HG03342 (cell line): ENCODE data around the gene ZSCAN5A.
"Not testable (repeated sequence)": the region's sequence is repeated elsewhere in the genome, so short reads cannot be mapped to it uniquely, and the experiment has no call there.

Experiments
- ATAC-seq: cut with Tn5 transposase; IDR thresholded peaks from one replicate; pipeline ENCODE4 v1.9.1; 2021; ENCODE audit warnings: mild to moderate bottlenecking, moderate library complexity; ENCODE audit not compliant: unreplicated experiment

ZSCAN5A gene

GRCh38 chr19:56273563-56274117 is 41.0 kb downstream of the ZSCAN5A start:
- ATAC-seq = no peak

DNA sequence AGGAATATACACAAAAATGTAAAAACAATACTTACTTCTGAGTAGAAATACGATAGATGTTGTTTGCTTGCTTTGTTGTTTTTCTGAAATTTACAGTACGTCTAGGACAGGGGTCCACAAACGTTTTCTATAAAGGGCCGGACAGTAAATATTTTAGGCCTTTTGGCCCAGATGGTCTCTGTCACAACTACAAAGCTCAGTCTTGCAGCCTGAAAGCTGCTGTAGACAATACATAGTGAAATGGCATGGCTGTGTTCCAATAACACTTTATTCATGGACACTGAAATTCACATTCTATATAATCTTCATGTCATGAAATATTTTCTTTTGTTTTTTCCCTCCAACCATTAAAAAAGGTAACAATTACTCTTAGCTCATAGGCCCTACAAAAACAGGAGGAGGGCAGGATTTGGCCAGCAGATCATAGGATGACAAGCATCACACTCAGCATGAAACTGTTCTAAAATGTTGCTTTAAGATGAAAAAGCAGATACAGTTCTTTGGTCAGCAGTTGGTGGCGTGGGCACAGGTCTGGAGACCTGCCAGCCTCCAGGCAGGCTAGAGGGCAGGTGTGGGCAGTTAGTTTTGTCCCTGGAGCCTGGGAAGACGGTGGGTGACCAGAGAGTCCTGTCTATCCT is 42.4 kb downstream of the ZSCAN5A start, which contains the start of gene EDDM13:
Gene EDDM13, plus strand, starts transcription at position 588 of the 638 bp plus-strand sequence. CDS start 87 bp downstream, outside the sequence.
- ATAC-seq = no peak

- ATAC-seq = no peak
Observed at GRCh38 chr19:56271151-56271550, 43.5 kb downstream of the ZSCAN5A start.

DNA sequence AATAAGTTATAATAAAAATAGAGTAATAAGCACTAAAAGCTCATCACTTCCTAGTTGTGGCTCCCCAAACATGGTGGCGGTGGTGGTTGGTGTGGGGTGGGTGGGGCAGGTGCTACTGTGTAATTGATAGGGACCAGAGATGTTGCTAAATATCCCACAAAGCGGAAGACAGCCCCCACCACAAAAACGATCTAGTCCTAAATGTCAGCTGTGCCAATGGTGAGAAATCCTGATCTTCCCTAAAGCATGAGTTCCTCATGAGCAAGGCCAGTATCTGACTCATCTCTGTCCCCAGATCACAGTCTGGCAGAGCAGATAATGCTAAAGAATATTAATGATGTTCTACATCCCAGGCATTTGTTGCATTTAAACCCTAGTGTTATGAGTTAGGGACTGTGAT is 44.0 kb downstream of the ZSCAN5A start:
- ATAC-seq = no peak

- no peak for ATAC-seq
Observed at GRCh38 chr19:56269348-56269747, 45.3 kb downstream of the ZSCAN5A start.

- no peak for ATAC-seq
Observed at GRCh38 chr19:56266051-56266450, 48.6 kb downstream of the ZSCAN5A start.

DNA sequence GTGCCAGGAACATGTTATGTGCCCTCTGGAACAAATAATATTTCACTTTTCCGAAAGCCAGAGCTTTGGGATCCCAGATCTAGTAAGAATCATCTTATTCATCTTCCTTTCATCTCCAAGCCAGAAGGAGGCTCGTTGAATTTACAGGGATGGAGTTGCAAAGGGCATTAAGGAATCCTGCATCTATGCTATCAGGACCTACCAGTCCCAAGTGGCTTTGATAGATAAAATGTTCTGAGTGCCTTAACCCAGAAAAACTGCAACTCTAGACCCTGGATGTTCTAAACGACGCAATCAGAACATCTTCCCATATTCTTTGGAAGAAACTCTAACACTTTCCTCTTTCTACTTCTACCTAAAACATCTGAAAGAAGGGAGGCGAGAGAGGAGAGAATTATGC is 51.3 kb downstream of the ZSCAN5A start:
- ATAC-seq = no peak

DNA sequence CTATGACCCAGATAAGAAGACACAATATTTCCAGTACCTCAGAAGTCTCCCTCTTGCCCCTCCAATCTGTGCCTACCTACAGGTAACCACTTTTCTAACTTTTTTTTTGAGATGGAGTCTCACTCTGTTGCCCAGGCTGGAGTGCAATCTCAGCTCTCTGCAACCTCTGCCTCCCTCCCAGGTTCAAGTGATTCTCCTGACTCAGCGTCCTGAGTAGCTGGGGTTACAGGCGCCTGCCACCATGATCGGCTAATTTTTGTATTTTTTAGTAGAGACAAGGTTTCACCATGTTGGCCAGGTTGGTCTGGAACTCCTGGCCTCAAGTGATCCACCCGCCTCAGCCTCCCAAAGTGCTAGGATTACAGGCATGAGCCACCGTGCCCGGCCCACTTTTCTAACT is 52.7 kb downstream of the ZSCAN5A start:
- ATAC-seq = not testable (repeated sequence)

GRCh38 chr19:56261145-56261544 is 53.5 kb downstream of the ZSCAN5A start:
- ATAC-seq = no peak

- ATAC-seq = no peak
Observed at GRCh38 chr19:56258272-56258671, 56.4 kb downstream of the ZSCAN5A start.

- no peak for ATAC-seq
Observed at GRCh38 chr19:56253737-56254136, 60.9 kb downstream of the ZSCAN5A start.

- no peak for ATAC-seq
Observed at GRCh38 chr19:56252699-56253422, 61.8 kb downstream of the ZSCAN5A start.

GRCh38 chr19:56248736-56249338 is 65.8 kb downstream of the ZSCAN5A start:
- ATAC-seq = not testable (repeated sequence)

DNA sequence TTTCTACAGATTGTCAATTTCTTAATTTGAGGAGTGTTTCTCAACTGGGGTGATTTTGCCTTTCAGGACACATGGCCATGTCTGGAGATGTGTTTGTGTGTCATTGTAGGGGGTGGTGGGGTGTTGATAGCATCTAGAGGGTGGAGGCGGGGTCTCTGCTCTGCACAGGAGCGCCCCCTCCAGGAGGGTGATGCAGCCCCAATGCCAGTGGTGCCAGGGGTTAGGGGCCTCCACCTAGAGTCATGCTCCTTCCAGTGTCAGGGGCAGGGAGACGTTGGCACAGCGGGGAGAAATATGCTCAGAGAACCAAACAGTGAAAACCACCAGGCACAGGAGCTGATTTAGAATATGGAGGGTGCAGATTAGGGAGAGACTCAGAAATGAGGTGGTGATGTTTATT is 68.9 kb downstream of the ZSCAN5A start:
- not testable (repeated sequence) for ATAC-seq

DNA sequence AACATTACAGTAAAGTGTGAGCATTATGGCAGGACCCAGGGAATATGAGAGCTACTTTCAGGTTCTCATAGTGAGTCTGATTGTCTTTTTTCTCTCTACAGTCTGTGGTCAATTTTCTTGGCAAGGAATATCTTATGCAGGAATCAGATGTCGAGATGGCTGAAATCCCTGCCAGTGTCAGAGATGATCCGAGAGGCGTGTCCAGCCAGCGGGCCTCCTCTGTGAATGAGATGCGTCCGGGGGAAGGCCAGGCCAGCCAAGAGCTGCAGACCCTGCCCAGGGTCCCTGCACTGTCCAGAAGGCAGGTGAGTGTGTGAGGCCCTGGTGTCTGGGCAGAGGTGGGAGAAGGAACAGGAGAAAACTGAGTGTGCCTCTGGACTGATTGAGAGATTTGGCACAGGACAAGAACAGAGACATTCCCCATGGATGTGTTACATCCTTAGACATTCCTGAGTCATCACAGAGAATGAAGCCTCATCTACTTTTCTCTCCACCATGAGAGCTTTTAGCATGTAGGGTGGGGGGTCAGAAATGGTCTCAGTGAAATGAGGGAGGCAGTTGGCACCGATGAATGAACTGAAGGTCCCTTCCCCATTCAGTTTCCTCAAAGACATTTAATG is 69.4 kb downstream of the ZSCAN5A start:
- ATAC-seq = no peak

DNA sequence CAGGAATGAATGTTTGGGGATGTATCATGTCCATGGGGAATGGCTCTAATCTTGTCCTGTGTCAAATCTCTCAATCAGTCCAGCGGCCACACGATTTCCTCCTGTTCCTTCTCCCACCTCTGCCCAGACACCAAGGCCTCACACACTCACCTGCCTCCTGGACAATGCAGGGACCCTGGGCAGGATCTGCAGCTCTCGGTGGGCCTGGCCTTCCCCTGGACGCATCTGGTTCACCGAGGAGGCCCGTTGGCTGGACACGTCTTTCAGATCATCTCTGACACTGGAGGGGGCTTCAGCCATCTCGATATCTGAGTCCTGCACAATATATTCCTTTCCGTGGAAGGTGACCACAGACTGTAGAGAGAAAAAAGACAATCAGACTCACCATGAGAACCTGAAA is 91.2 kb downstream of the ZSCAN5A start:
- ATAC-seq = no peak

GRCh38 chr19:56222901-56223300 is 91.7 kb downstream of the ZSCAN5A start:
- no peak for ATAC-seq

- ATAC-seq = no peak
Observed at GRCh38 chr19:56221851-56222250, 92.8 kb downstream of the ZSCAN5A start.

DNA sequence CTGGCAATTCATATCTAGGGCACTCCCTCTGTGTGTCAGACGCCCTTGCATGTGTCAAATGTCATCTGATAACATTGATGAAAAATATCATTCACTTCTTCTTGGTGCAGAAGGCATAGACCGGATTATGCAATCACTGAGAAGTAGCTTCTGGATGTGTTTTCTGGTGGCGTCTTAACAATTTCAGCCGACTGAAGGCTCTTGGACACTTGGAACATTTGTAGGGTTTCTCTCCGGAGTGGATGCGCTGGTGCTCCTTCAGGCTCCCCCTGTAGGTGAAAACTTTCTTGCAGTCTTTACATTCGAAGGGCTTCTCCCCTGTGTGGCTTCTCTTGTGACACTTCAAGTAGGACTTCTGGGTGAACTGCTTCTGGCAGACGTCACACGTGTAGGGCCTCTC is 93.2 kb downstream of the ZSCAN5A start:
- not testable (repeated sequence) for ATAC-seq

- ATAC-seq = no peak
Observed at GRCh38 chr19:56218961-56219360, 95.7 kb downstream of the ZSCAN5A start.
